HAP-1 (cell line): ENCODE results near the gene BLTP3B.
A peak's percentile ranks its signal among the peaks of the same experiment; 100 is the strongest.

Experiments used
- DNase-seq, 2 experiments: peaks; one replicate each; pipeline ENCODE4 v3.0.0-alpha.2; 2016 to 2020; ENCODE audit warnings: low spot score in 2 of 2
- H3K27me3 ChIP-seq: fragments of 250-450 bp; sonication (Bioruptor Pico); 2 replicates; pipeline ENCODE4 v1.5.1; 2020; ENCODE audit warnings: low read depth, mild to moderate bottlenecking, moderate library complexity
- H3K36me3 ChIP-seq: fragments of 250-450 bp; sonication (Bioruptor Pico); replicated peaks from 2 replicates; pipeline ENCODE4 v1.5.1; 2020; ENCODE audit warnings: mild to moderate bottlenecking
- H3K4me1 ChIP-seq: fragments of 250-450 bp; sonication (Bioruptor Pico); 2 replicates; pipeline ENCODE4 v1.5.1; 2020; ENCODE audit warnings: mild to moderate bottlenecking
- H3K4me3 ChIP-seq: fragments of 250-450 bp; sonication (Bioruptor Pico); 2 replicates; pipeline ENCODE4 v1.5.1; 2020; ENCODE audit warnings: mild to moderate bottlenecking, moderate library complexity
- H3K9me3 ChIP-seq: fragments of 250-450 bp; sonication (Bioruptor Pico); 2 replicates; pipeline ENCODE4 v1.5.1; 2020; ENCODE audit warnings: mild to moderate bottlenecking, moderate library complexity
- in situ Hi-C: fragments of 300-500 bp; cut with MboI; formaldehyde crosslinking; loops from 3 replicates; pipeline ENCODE4 v1.14.3; 2020; ENCODE audit warnings: low sequenced_read_pairs, inconsistent platforms, mixed read lengths

The BLTP3B gene

GRCh38 chr12:100170313-100170858 is 27.7 kb upstream of the BLTP3B start:
- no peak overlapping the region for H3K4me3 ChIP-seq
- no peaks in the 10 kb centered on the region; the same call in 1 of the 2 replicates for H3K36me3 ChIP-seq
- no peak for DNase-seq
- peaks cover 4% of the 10 kb centered on the region; the same call in 1 of the 2 replicates for H3K4me1 ChIP-seq
- in situ Hi-C loops = no loop called here
- no peaks in the 10 kb centered on the region for H3K27me3 ChIP-seq
- no peaks in the 10 kb centered on the region for H3K9me3 ChIP-seq

- no peaks in the 10 kb centered on the region for H3K27me3 ChIP-seq
- H3K4me1 ChIP-seq = peaks cover 13% of the 10 kb centered on the region
- no peak overlapping the region for H3K4me3 ChIP-seq
- no peaks in the 10 kb centered on the region for H3K9me3 ChIP-seq
- no peak for DNase-seq
- H3K36me3 ChIP-seq = no peaks in the 10 kb centered on the region
- in situ Hi-C loops = no loop called here
Measured at GRCh38 chr12:100169345-100169744, 26.7 kb upstream of the BLTP3B start.

- in situ Hi-C loops = no loop called here
- Histone ChIP-seq H3K9me3 (no peaks in the 10 kb centered on the region), H3K4me1 (peaks cover 17% of the 10 kb centered on the region), H3K36me3 (no peaks in the 10 kb centered on the region), H3K4me3 (no peak overlapping the region), H3K27me3 (no peaks in the 10 kb centered on the region)
- no peak for DNase-seq
Measured at GRCh38 chr12:100168562-100168961, 25.9 kb upstream of the BLTP3B start.

GRCh38 chr12:100166232-100166631 is 23.6 kb upstream of the BLTP3B start:
- no peak for DNase-seq
- no peaks in the 10 kb centered on the region for H3K36me3 ChIP-seq
- H3K4me1 ChIP-seq = peaks cover 27% of the 10 kb centered on the region
- no peak overlapping the region for H3K4me3 ChIP-seq
- H3K27me3 ChIP-seq = no peaks in the 10 kb centered on the region
- H3K9me3 ChIP-seq = no peaks in the 10 kb centered on the region
- in situ Hi-C loops = no loop called here

GRCh38 chr12:100165356-100165755 is 22.7 kb upstream of the BLTP3B start:
- Histone ChIP-seq H3K27me3 (no peaks in the 10 kb centered on the region), H3K9me3 (no peaks in the 10 kb centered on the region), H3K4me3 (no peak overlapping the region), H3K36me3 (no peaks in the 10 kb centered on the region), H3K4me1 (peaks cover 27% of the 10 kb centered on the region)
- in situ Hi-C loops = no loop called here
- DNase-seq = no peak

- no peaks in the 10 kb centered on the region for H3K36me3 ChIP-seq
Measured at GRCh38 chr12:100164153-100164704, 21.6 kb upstream of the BLTP3B start.

GRCh38 chr12:100163416-100164152 is 20.9 kb upstream of the BLTP3B start:
- in situ Hi-C loops = no loop called here
- Histone ChIP-seq H3K27me3 (no peaks in the 10 kb centered on the region), H3K4me1 (peaks cover 27% of the 10 kb centered on the region), H3K4me3 (peak overlapping the region; percentile 15), H3K9me3 (no peaks in the 10 kb centered on the region), H3K36me3 (no peaks in the 10 kb centered on the region)
- peak; percentile 92 to 95 for DNase-seq

More at GRCh38 chr12:100164153-100164704, 21.6 kb upstream of the BLTP3B start:
- H3K4me3 ChIP-seq = peak overlapping the region; percentile 15
- H3K9me3 ChIP-seq = no peaks in the 10 kb centered on the region
- in situ Hi-C loops = no loop called here
- H3K27me3 ChIP-seq = no peaks in the 10 kb centered on the region
- H3K4me1 ChIP-seq = peaks cover 27% of the 10 kb centered on the region
- DNase-seq = no peak

- Histone ChIP-seq H3K4me1 (peaks cover 18% of the 10 kb centered on the region), H3K36me3 (no peaks in the 10 kb centered on the region), H3K27me3 (no peaks in the 10 kb centered on the region), H3K9me3 (no peaks in the 10 kb centered on the region), H3K4me3 (no peak overlapping the region)
- in situ Hi-C loops = no loop called here
- no peak for DNase-seq
Measured at GRCh38 chr12:100159391-100160104, 16.9 kb upstream of the BLTP3B start.

- DNase-seq = no peak
- H3K9me3 ChIP-seq = no peaks in the 10 kb centered on the region
- in situ Hi-C loops = no loop called here
- H3K4me1 ChIP-seq = peaks cover 10% of the 10 kb centered on the region
- H3K36me3 ChIP-seq = no peaks in the 10 kb centered on the region
- no peaks in the 10 kb centered on the region for H3K27me3 ChIP-seq
- no peak overlapping the region for H3K4me3 ChIP-seq
Measured at GRCh38 chr12:100158535-100158934, 15.9 kb upstream of the BLTP3B start.

GRCh38 chr12:100157427-100157821 is 14.8 kb upstream of the BLTP3B start:
- no peaks in the 10 kb centered on the region for H3K36me3 ChIP-seq
- no peak overlapping the region for H3K4me3 ChIP-seq
- no peaks in the 10 kb centered on the region; the same call in 1 of the 2 replicates for H3K4me1 ChIP-seq
- in situ Hi-C loops = no loop called here
- no peak for DNase-seq
- H3K9me3 ChIP-seq = no peaks in the 10 kb centered on the region
- no peaks in the 10 kb centered on the region for H3K27me3 ChIP-seq

GRCh38 chr12:100156731-100157426 is 14.2 kb upstream of the BLTP3B start:
- Histone ChIP-seq H3K4me1 (no peaks in the 10 kb centered on the region; the same call in 1 of the 2 replicates), H3K36me3 (no peaks in the 10 kb centered on the region), H3K9me3 (no peaks in the 10 kb centered on the region), H3K4me3 (no peak overlapping the region), H3K27me3 (no peaks in the 10 kb centered on the region)
- in situ Hi-C loops = no loop called here
- DNase-seq = no peak

GRCh38 chr12:100154474-100155247 is 12.0 kb upstream of the BLTP3B start:
- H3K4me3 ChIP-seq = no peak overlapping the region
- in situ Hi-C loops = no loop called here
- H3K27me3 ChIP-seq = no peaks in the 10 kb centered on the region
- H3K36me3 ChIP-seq = no peaks in the 10 kb centered on the region
- DNase-seq = peak; percentile 55 to 91
- no peaks in the 10 kb centered on the region for H3K9me3 ChIP-seq
- H3K4me1 ChIP-seq = no peaks in the 10 kb centered on the region; the same call in 1 of the 2 replicates

GRCh38 chr12:100153131-100153530 is 10.5 kb upstream of the BLTP3B start:
- H3K4me1 ChIP-seq = no peaks in the 10 kb centered on the region; the same call in 1 of the 2 replicates
- in situ Hi-C loops = no loop called here
- H3K9me3 ChIP-seq = no peaks in the 10 kb centered on the region
- no peak for DNase-seq
- H3K27me3 ChIP-seq = no peaks in the 10 kb centered on the region
- H3K4me3 ChIP-seq = no peak overlapping the region
- H3K36me3 ChIP-seq = no peaks in the 10 kb centered on the region
